Measurements from ENCODE around the gene TRIM62. TPM values are rescaled to one million over a fixed set of nuclear protein-coding genes. Genes with fewer than 3 reads are reported as not detected.
A peak's percentile ranks its signal among the peaks of the same experiment; 100 is the strongest.
"Not testable (repeated sequence)": the region's sequence is repeated elsewhere in the genome, so short reads cannot be mapped to it uniquely, and the experiment has no call there.

TRIM62 gene
- total RNA-seq, 2 donors from 2014 or later, result 4.1 to 8.1 TPM

DNA sequence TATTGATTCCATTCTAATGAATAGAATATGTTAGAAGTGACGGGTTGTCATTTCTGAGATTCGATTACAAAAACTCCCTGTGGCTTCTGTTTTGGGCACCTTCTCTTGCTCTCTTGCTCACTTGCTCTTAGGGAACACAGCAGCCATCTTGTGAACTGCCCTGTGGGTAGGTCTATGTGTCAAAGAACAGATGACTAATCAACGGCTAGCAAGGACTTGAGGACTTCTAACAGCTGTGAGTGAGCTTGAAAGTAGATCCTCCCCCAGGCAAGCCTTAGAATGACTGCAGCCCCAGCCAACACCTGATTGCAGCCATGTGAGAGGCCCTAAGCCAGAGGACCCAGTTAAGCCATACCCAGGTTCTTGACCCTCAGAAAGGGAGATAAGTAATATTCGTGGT lies 51.5 kb downstream of the TRIM62 start:
- DNase-seq, result peak; percentile 64 to 65
- peaks cover 3 to 6% of the 10 kb centered on the region in 2 donors for H3K36me3 Mint-ChIP-seq (ENCODE audit: insufficient read depth in 2 of 2)
- ATAC-seq (replicated peaks in 1 of 2), result peak; percentile 51 to 64
- H3K4me1 Mint-ChIP-seq (ENCODE audit: low read depth), result peaks cover 55% of the 10 kb centered on the region
- H3K9me3 Mint-ChIP-seq, result peaks cover 0 to 2% of the 10 kb centered on the region in 2 donors
- peak overlapping the region; percentile 86 for H3K27ac Mint-ChIP-seq
- H3K4me3 Mint-ChIP-seq, result peak overlapping the region; percentile 26 to 80
- no peaks in the 10 kb centered on the region for H3K27me3 Mint-ChIP-seq (ENCODE audit: low read depth)

DNA sequence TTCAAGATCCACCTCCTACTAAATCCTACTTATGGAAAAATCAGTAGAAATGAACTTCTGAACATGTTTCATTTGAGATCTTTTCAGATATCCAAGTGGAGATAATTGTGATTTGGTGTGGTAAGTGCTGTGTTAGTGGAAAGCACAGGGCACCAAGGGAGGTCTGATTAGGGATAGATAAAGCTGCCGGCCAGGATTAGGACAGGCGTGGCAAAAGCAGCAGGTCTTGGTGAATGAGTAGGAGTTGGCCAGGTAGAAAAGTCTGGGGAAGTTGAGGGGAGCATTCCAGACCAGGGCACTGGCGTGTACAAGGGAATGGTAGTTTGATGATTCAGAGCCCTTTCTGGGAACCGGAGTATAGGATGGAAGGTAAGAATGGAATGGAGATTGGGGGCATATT lies 53.1 kb downstream of the TRIM62 start:
- DNase-seq, result no peak

DNA sequence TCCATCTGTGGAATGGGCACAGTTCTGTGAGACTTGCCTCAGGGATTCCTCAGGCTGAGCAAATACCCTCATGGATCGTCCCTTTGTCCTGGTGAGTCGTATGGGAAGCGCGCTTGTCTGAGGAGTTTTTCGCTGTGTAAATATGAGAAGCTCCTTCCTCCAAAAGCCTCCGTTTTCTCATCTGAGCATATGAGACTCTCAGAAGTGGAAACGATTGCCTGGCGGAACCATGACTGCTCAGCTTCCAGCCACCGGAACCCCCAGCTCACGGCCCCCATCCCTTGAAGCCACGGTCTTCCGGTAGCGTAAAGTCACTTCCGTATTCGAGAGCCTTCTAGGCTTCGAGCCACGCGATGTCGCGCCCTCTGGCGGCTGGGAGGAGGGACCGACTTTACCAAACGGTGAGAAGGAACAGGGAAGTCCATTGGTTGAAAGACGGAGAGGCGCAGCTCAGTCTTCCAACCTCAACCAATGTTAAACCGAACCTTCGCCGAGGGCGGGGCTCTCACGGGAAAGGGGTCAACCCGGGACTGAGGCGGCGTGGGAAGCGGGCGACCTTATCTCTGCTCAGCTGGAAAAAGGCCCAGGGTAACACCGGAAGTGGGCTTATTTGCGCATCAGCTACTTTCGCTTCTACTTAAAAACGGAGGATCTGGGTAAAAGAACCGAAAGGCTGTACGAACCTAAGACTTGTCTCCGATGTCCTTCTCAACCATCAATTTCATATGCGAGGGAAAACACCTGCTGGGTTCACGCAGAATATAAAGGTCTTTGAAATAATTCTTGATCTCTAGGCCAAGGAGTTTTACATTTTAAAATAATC lies 54.6 kb downstream of the TRIM62 start:
- H3K27ac Mint-ChIP-seq, result peak overlapping the region; percentile 99
- DNase-seq (peak; percentile 99), ATAC-seq (replicated peaks in 1 of 2) (peak; percentile 91 to 92)
- H3K4me1 Mint-ChIP-seq (ENCODE audit: low read depth), result peaks cover 49% of the 10 kb centered on the region
- H3K9me3 Mint-ChIP-seq, result peaks cover 0 to 2% of the 10 kb centered on the region in 2 donors
- H3K4me3 Mint-ChIP-seq, result peak overlapping the region; percentile 93 to 98
- peaks cover 4 to 7% of the 10 kb centered on the region in 2 donors for H3K36me3 Mint-ChIP-seq (ENCODE audit: insufficient read depth in 2 of 2)
- no peaks in the 10 kb centered on the region for H3K27me3 Mint-ChIP-seq (ENCODE audit: low read depth)

More for the DNA sequence above, 53.1 kb downstream of the TRIM62 start:
- H3K36me3 Mint-ChIP-seq (ENCODE audit: insufficient read depth in 2 of 2), result peaks cover 4 to 7% of the 10 kb centered on the region in 2 donors
- H3K27ac Mint-ChIP-seq, result peak overlapping the region; percentile 23
- peaks cover 56% of the 10 kb centered on the region for H3K4me1 Mint-ChIP-seq (ENCODE audit: low read depth)
- peaks cover 0 to 2% of the 10 kb centered on the region in 2 donors for H3K9me3 Mint-ChIP-seq
- H3K27me3 Mint-ChIP-seq (ENCODE audit: low read depth), result no peaks in the 10 kb centered on the region
- ATAC-seq (replicated peaks in 1 of 2), result no peak
- peak overlapping the region; percentile 71 to 93 for H3K4me3 Mint-ChIP-seq

DNA sequence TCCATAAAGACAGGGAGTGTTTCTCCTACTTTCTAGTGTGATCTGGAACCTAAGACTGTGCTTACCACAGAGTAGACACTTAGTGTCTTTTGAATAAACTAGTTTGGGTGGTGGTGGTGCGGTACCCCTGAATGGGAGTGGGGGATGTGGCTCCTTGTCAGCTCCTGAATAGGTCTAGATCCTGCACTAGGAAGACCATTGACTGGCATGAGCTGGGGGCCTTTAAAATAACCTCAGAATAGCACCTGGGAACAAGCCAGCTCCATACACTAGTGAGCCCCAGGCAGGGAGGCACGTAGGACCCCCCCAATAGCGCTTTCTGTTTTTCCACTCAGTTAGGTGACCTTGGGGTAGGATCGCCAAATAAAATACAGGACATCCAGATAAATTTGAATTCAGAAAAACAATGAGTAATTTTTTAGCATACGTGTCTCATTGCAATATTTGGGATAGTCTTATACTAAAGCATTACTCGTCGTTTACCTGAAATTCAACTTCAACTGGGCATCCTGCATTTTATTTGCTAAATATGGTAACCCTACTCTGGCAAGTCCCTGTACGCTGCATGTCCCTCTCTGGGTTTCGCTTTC lies 55.3 kb downstream of the TRIM62 start:
- Mint-ChIP-seq H3K27ac (peak overlapping the region; percentile 99), H3K9me3 (peaks cover 0 to 2% of the 10 kb centered on the region in 2 donors), H3K36me3 (ENCODE audit: insufficient read depth in 2 of 2) (peaks cover 4 to 7% of the 10 kb centered on the region in 2 donors), H3K4me1 (ENCODE audit: low read depth) (peaks cover 45% of the 10 kb centered on the region), H3K4me3 (peak overlapping the region; percentile 93 to 98), H3K27me3 (ENCODE audit: low read depth) (no peaks in the 10 kb centered on the region)
- DNase-seq (no peak), ATAC-seq (replicated peaks in 1 of 2) (no peak)

DNA sequence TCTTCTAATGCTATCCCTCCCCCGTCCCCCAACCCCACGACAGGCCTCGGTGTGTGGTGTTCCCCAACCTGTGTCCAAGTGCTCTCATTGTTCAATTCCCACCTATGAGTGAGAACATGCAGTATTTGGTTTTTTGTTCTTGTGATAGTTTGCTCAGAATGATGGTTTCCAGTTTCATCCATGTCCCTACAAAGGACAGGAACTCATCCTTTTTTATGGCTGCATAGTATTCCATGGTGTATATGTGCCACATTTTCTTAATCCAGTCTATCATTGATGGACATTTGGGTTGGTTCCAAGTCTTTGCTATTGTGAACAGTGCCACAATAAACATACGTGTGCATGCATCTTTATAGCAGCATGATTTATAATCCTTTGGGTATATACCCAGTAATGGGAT lies 57.2 kb downstream of the TRIM62 start:
- H3K4me3 Mint-ChIP-seq; ATAC-seq (replicated peaks in 1 of 2); H3K9me3 Mint-ChIP-seq; H3K36me3 Mint-ChIP-seq (ENCODE audit: insufficient read depth in 2 of 2); H3K27me3 Mint-ChIP-seq (ENCODE audit: low read depth); H3K27ac Mint-ChIP-seq; DNase-seq: not testable (repeated sequence)
- peaks cover 30% of the 10 kb centered on the region for H3K4me1 Mint-ChIP-seq (ENCODE audit: low read depth)

DNA sequence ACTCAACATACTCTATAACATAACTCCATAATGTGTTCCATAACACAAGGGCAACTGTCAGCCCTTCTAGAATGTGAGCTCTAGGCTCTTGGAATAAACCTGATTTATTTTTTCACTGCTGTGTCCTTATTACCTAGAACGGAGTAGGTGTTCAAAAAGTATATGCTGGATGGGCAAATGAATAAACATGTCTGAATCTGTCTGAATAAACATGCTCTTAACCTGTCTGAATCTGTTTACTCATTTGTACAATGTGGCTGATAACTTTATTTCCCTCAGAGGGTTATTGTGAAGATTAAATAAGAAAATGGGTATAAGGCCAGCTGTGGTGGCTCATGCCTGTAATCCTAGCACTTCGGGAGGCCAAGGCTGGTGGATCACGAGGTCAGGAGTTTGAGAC lies 58.6 kb downstream of the TRIM62 start:
- H3K27me3 Mint-ChIP-seq (ENCODE audit: low read depth), result no peaks in the 10 kb centered on the region
- no peak overlapping the region for H3K4me3 Mint-ChIP-seq
- H3K27ac Mint-ChIP-seq, result no peak overlapping the region
- H3K9me3 Mint-ChIP-seq, result no peaks in the 10 kb centered on the region
- peaks cover 18% of the 10 kb centered on the region for H3K4me1 Mint-ChIP-seq (ENCODE audit: low read depth)
- DNase-seq, result no peak
- peaks cover 4 to 5% of the 10 kb centered on the region in 2 donors for H3K36me3 Mint-ChIP-seq (ENCODE audit: insufficient read depth in 2 of 2)
- no peak for ATAC-seq (replicated peaks in 1 of 2)

DNA sequence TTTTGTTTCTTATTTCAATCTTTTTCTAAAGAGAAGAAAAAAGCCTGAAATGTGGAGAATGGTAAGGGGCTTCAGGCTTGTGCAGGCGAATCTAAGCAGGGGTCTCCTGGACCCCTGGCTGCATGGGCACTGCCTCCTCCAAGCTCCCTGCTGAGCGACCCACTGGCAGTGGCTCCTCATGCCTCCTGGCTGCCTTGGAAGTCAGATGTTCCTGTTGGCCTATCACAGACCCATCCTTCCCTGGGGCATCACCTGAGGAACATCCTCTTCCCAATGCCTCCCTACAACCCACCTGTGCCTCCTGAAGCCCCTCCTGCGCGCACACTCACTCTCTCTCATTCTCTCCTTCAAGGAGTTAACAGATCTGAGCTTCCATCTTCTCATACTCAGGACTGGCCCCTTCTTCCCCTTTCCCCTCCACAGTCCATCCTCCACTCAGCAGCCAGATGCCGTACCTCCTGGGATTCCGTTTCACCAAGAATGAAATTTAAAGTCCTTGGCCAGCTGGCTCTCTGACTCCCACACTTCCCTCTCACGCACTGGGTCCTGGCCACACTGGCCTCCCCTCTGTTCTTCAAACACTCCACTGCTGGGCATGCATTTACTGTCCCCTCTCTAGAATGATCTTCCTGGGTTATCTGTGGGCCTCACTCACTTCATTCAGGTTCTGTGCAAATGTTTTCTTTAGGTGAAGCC lies 59.2 kb downstream of the TRIM62 start:
- H3K9me3 Mint-ChIP-seq, result no peaks in the 10 kb centered on the region
- no peak overlapping the region for H3K27ac Mint-ChIP-seq
- no peak for DNase-seq

DNA sequence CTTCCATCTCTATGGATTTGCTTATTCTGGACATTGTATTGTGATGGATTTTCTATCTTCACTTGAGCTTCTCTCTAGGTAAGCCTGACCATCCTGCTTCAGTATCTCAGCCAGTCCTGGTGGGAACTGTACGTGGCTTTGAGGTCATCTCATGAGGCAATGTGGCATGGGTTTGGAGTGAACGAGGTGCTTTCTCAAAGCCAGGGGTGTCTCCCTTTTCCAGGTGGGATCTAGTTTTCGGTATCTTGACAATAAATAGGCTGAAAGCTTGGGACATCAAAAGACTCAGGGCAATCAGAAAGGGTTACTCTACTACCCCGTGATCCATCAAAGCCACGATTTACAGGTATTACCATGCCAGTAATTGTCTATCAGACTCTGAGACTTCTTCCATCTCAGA lies 60.1 kb downstream of the TRIM62 start:
- H3K27me3 Mint-ChIP-seq (ENCODE audit: low read depth), result no peaks in the 10 kb centered on the region
- peaks cover 13% of the 10 kb centered on the region for H3K4me1 Mint-ChIP-seq (ENCODE audit: low read depth)
- no peaks in the 10 kb centered on the region for H3K9me3 Mint-ChIP-seq
- ATAC-seq (replicated peaks in 1 of 2) (no peak), DNase-seq (no peak)
- H3K27ac Mint-ChIP-seq, result no peak overlapping the region
- H3K36me3 Mint-ChIP-seq (ENCODE audit: insufficient read depth in 2 of 2), result peaks cover 1 to 2% of the 10 kb centered on the region in 2 donors
- no peak overlapping the region for H3K4me3 Mint-ChIP-seq

More for the DNA sequence above, 59.2 kb downstream of the TRIM62 start:
- Mint-ChIP-seq H3K4me1 (ENCODE audit: low read depth) (peaks cover 16% of the 10 kb centered on the region), H3K27me3 (ENCODE audit: low read depth) (no peaks in the 10 kb centered on the region), H3K4me3 (no peak overlapping the region), H3K36me3 (ENCODE audit: insufficient read depth in 2 of 2) (peaks cover 4 to 5% of the 10 kb centered on the region in 2 donors)
- no peak for ATAC-seq (replicated peaks in 1 of 2)

DNA sequence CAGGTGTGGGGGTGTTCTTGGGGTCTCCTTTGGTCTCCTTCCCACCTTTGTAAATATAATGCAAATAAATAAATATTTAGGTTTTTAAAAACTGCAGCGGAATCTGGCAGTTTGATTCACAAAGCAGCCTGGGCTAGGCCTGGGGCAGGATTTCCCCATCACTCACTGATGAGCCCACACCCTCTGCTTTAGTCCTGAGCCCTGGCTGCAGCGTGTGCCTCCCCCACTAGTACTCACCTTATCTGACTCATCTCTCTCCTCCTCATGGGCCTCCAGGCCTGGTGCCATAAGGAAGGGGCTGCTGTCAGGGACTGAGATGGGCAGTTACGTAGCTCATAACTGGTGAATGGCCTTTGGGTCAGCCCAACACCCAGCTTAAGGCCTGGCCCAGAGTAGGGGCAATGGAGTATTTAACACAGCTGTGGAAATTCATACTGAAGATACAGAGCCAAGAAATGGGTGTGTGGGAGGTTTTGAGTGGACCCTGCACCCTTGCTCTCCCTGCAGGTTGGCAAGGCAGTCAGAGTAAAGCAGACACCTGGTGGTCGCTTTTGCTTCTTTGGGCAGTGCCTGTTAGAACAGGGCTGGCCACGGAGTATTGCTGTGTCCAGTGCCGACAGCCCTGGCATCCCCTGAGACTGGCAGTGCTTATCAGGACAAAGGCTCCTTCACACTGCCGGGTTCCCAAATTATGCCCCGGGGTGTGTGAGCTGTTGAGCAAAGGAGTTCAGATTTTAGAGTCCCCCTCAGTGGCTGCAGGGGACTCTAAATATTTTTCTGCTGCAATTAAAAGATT lies 61.2 kb downstream of the TRIM62 start:
- H3K36me3 Mint-ChIP-seq (ENCODE audit: insufficient read depth in 2 of 2), result peaks cover 1 to 2% of the 10 kb centered on the region in 2 donors
- H3K4me1 Mint-ChIP-seq (ENCODE audit: low read depth), result peaks cover 4% of the 10 kb centered on the region
- ATAC-seq (replicated peaks in 1 of 2) (peak in 1 of 2 donors; percentile 33), DNase-seq (no peak)
- H3K27ac Mint-ChIP-seq, result no peak overlapping the region
- no peaks in the 10 kb centered on the region for H3K27me3 Mint-ChIP-seq (ENCODE audit: low read depth)
- H3K9me3 Mint-ChIP-seq, result no peaks in the 10 kb centered on the region
- H3K4me3 Mint-ChIP-seq, result no peak overlapping the region

DNA sequence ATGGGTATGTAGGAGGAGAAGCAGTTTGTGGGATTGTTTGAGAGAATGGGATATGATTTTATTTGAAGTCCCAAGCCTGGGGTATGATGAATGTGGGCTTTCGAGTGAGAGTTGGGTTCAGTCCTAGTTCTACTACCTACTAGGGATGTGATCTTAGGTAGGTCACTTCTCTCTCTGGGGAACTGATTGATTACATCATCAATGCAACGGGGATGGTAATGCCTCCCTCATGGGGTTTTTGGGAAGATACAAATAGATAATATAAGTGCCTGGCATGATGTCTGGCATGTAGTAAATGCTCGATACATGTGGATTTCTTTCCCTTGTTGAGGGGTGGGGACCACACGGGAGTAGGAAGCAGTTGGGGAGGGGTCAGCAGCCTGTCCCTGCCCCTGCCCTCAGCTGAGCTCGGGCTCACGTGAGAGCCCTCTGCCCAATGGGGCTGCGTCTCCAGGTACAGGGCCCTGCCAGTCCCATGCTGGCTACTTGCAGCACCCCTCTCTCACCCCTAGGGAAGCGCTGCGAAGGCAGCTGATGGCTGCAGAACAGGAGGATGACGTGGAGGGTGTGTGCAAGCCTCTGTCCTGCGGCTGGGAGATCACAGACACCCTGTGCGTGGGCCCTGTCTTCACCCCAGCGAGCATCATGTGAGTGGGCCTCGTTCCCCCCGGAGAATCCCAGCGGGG lies 62.2 kb downstream of the TRIM62 start:
- Mint-ChIP-seq H3K27ac (no peak overlapping the region), H3K4me3 (no peak overlapping the region), H3K4me1 (ENCODE audit: low read depth) (no peaks in the 10 kb centered on the region), H3K27me3 (ENCODE audit: low read depth) (no peaks in the 10 kb centered on the region), H3K36me3 (ENCODE audit: insufficient read depth in 2 of 2) (no peaks in the 10 kb centered on the region), H3K9me3 (no peaks in the 10 kb centered on the region)
- ATAC-seq (replicated peaks in 1 of 2) (peak in 1 of 2 donors; percentile 13), DNase-seq (no peak)

DNA sequence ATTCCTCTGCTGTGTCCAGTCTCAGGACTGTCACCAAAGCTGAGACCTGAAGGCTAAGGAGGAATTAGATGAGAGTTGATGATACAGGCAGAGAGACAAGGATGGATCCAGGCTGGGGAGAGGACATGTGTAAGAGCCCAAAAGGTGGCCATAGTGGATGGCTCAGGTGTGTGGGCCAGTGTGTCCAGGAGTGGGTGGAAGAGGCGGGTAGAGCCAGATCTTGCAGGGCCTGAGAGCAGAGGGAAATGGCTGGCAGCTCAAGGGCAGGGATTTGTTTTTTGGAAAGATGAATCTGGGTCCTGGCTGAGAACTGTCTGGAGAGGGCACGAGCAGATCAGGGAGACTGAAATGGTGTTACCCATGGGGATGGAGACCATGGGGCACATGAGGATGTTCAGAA lies 62.8 kb downstream of the TRIM62 start:
- ATAC-seq (replicated peaks in 1 of 2), result no peak
- no peak for DNase-seq
- H3K4me3 Mint-ChIP-seq, result no peak overlapping the region
- no peaks in the 10 kb centered on the region for H3K27me3 Mint-ChIP-seq (ENCODE audit: low read depth)
- no peak overlapping the region for H3K27ac Mint-ChIP-seq
- H3K4me1 Mint-ChIP-seq (ENCODE audit: low read depth), result no peaks in the 10 kb centered on the region
- no peaks in the 10 kb centered on the region for H3K36me3 Mint-ChIP-seq (ENCODE audit: insufficient read depth in 2 of 2)
- H3K9me3 Mint-ChIP-seq, result no peaks in the 10 kb centered on the region

DNA sequence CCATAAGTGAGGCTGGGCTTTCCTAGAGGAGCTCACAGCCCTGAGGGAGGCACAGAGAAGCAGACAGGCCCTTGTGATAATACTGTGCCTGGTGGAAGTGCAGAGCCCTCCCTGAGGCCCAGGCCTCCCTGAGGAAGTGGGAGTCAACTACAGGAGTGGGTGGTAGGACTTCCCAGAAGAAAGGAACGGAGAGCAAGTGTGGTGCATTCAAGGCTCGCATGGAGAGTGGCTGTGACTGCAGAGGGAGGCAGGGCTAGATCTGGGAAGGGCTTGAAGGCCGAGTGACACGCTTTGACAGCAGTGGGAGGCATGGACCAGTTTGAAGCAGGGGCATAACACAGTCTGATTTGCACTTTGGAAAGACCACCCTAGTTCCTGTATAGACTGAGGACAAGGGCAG lies 63.6 kb downstream of the TRIM62 start:
- ATAC-seq (replicated peaks in 1 of 2), result no peak
- no peaks in the 10 kb centered on the region for H3K4me1 Mint-ChIP-seq (ENCODE audit: low read depth)
- H3K9me3 Mint-ChIP-seq, result no peaks in the 10 kb centered on the region
- H3K4me3 Mint-ChIP-seq, result no peak overlapping the region
- no peak for DNase-seq
- H3K36me3 Mint-ChIP-seq (ENCODE audit: insufficient read depth in 2 of 2), result no peaks in the 10 kb centered on the region
- H3K27ac Mint-ChIP-seq, result no peak overlapping the region
- H3K27me3 Mint-ChIP-seq (ENCODE audit: low read depth), result no peaks in the 10 kb centered on the region
